Uterus (tissue), 4 donors: ENCODE measurements around the gene PRIMA1. TPM values are rescaled to one million over a fixed set of nuclear protein-coding genes. Genes with fewer than 3 reads are reported as not detected.

Experiments
- DNase-seq, 2 donors: peaks; one replicate each; pipeline ENCODE4 v3.0.0-alpha.2; 2019 to 2020
- H3K27ac ChIP-seq, 2 donors: fragments of 200-600 bp; sonication (generic); 1 replicate in 1 of 2; 2 replicates in 1 of 2; pipeline ENCODE4 v1.5.1; 2016 to 2018
- H3K27me3 ChIP-seq, 2 donors: fragments of 200-600 bp; sonication (generic); one replicate each; pipeline ENCODE4 v1.5.1; 2018 to 2019; ENCODE audit warnings: control low read depth in 1 of 2
- H3K36me3 ChIP-seq, 2 donors: fragments of 200-600 bp; sonication (generic); one replicate each; pipeline ENCODE4 v1.5.1; 2019; ENCODE audit warnings: control low read depth in 1 of 2
- H3K4me1 ChIP-seq, 2 donors: fragments of 200-600 bp; sonication (generic); one replicate each; pipeline ENCODE4 v1.5.1; 2018 to 2019; ENCODE audit warnings: control low read depth in 1 of 2
- H3K4me3 ChIP-seq, 2 donors: fragments of 200-600 bp; sonication (generic); 1 replicate in 1 of 2; 2 replicates in 1 of 2; pipeline ENCODE4 v1.5.1; 2018 to 2019; ENCODE audit warnings: mild to moderate bottlenecking in 1 of 2
- H3K9me3 ChIP-seq, 2 donors: fragments of 200-600 bp; sonication (generic); one replicate each; pipeline ENCODE4 v1.5.1; 2019; ENCODE audit warnings: control low read depth in 1 of 2
- POLR2A ChIP-seq, 2 donors: fragments of 450-650 bp; IDR thresholded peaks; one replicate each; pipeline ENCODE4 v1.6.1; 2016; ENCODE audit warnings: antibody characterized with exemption in 2 of 2, mild to moderate bottlenecking in 1 of 2, moderate library complexity in 1 of 2
- intact Hi-C: fragments of 100-400 bp; cut with DNase I; formaldehyde crosslinking; loops from one replicate; pipeline ENCODE4 v1.15.1; 2023; ENCODE audit warnings: low total_unique reads
- total RNA-seq, 4 donors: library from RNA; depleted of rRNA in 3 of 4; stranded (reverse); fragments of >200 nt in 3 of 4; gene quantifications; one replicate each; pipeline versions ENCODE4 v1.1.0 to v1.2.4, GENCODE V29; 2014 to 2023
- TF ChIP-seq, protein P1 (sequence below), 4 experiments: fragments of 200-600 bp in 2 of 4; fragments of 450-650 bp in 2 of 4; sonication (generic) in 2 of 4; IDR thresholded peaks; one replicate each; pipeline ENCODE4 v1.5.1; 2016 to 2019; ENCODE audit warnings: antibody characterized with exemption in 4 of 4, mild to moderate bottlenecking in 2 of 4, moderate library complexity in 1 of 4
- donor health status: DM: yes; HTN: yes; CAD: no.

PRIMA1 gene
- total RNA-seq, 4 donors from 2014 or later, result 0.48 to 24.5 (median 3.8) TPM

DNA sequence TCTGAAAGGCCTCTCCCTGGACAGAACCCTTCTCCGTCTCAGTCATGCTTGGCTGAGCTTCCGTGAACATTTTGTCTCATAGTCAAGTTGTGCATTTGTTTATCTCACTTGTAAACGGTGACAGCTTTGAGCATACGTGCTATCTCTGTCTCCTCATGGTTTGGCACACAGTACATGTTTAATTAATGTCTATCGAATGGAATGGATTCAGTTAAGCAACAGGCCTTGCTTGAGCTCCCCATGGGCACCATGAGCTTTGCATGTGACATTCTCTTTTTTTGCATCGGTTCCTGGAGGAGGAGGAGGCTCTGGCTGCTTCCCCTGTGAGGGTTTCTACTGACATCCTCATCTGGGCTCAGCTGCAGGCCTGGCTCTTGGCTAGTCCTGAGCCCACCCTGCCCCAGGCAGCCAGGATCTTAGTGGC, 80.0 kb downstream of the PRIMA1 start:
- no peaks in the 10 kb centered on the region for H3K36me3 ChIP-seq
- H3K27me3 ChIP-seq, result no peaks in the 10 kb centered on the region
- intact Hi-C loops, result no loop called here
- TF ChIP-seq, protein P1, sequence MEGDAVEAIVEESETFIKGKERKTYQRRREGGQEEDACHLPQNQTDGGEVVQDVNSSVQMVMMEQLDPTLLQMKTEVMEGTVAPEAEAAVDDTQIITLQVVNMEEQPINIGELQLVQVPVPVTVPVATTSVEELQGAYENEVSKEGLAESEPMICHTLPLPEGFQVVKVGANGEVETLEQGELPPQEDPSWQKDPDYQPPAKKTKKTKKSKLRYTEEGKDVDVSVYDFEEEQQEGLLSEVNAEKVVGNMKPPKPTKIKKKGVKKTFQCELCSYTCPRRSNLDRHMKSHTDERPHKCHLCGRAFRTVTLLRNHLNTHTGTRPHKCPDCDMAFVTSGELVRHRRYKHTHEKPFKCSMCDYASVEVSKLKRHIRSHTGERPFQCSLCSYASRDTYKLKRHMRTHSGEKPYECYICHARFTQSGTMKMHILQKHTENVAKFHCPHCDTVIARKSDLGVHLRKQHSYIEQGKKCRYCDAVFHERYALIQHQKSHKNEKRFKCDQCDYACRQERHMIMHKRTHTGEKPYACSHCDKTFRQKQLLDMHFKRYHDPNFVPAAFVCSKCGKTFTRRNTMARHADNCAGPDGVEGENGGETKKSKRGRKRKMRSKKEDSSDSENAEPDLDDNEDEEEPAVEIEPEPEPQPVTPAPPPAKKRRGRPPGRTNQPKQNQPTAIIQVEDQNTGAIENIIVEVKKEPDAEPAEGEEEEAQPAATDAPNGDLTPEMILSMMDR (IDR thresholded peaks at IDR 0.05), result no peak
- no peak for TF ChIP-seq POLR2A (IDR thresholded peaks at IDR 0.05)
- H3K27ac ChIP-seq, result no peak overlapping the region
- no peak for DNase-seq
- H3K9me3 ChIP-seq, result no peaks in the 10 kb centered on the region
- H3K4me1 ChIP-seq, result peaks cover 0 to 2% of the 10 kb centered on the region in 2 donors
- no peak overlapping the region for H3K4me3 ChIP-seq

DNA sequence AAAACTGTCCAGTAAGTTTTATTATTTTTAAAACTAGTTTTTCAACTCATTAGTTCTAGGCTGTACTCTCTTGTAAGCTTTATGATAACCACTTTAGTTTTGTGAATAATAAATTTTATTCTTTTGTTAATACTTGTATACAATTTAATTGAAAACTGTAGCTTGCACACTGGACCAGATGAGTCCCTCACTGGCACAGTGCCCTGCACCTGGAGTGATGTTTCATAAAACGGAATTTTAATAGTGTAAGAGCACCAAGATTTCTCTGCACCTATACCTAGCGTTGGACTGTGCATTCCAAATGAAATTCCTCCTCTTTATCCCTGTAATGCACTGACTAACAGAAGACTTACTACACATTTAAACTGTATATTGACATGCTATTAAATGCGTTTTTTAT, 80.8 kb downstream of the PRIMA1 start:
- TF ChIP-seq, protein P1 (IDR thresholded peaks at IDR 0.05), result no peak
- TF ChIP-seq POLR2A (IDR thresholded peaks at IDR 0.05), result no peak
- Histone ChIP-seq H3K4me3 (no peak overlapping the region), H3K36me3 (no peaks in the 10 kb centered on the region), H3K27me3 (no peaks in the 10 kb centered on the region), H3K4me1 (no peaks in the 10 kb centered on the region), H3K27ac (no peak overlapping the region), H3K9me3 (no peaks in the 10 kb centered on the region)
- no peak for DNase-seq
- intact Hi-C loops, result no loop called here

DNA sequence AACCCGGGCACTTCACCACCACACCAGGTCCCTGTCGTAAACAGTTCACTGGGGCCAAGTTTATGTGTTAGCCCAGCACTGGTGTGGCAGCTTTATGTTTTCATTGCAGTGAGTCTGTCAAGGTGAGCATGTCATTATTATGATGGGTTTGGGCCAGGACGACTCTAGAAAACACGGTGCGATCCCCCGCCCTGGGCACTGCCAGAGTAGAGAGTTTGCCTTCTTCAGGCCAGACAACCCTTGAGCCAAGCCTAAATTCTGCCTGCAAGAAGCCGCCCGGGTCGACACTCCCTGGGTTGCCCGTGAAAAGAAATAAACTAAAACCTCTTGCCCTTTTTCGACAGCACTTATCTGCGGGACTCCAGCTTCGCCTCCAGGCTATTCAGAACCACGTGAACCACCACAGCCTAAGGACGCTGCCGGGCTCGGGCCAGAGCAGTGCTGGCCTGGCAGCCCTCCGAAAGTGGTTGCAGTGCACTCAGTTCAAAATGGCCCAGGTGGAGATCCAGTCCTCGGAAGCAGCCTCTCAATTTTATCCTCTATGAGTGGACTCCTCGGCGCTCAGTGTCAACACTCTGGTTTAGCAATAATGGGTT, 81.8 kb downstream of the PRIMA1 start:
- intact Hi-C loops, result no loop called here
- Histone ChIP-seq H3K27ac (no peak overlapping the region), H3K36me3 (no peaks in the 10 kb centered on the region), H3K9me3 (no peaks in the 10 kb centered on the region), H3K4me1 (no peaks in the 10 kb centered on the region), H3K27me3 (no peaks in the 10 kb centered on the region), H3K4me3 (no peak overlapping the region)
- TF ChIP-seq, protein P1 (IDR thresholded peaks at IDR 0.05), result no peak
- TF ChIP-seq POLR2A (IDR thresholded peaks at IDR 0.05), result no peak
- DNase-seq, result no peak

DNA sequence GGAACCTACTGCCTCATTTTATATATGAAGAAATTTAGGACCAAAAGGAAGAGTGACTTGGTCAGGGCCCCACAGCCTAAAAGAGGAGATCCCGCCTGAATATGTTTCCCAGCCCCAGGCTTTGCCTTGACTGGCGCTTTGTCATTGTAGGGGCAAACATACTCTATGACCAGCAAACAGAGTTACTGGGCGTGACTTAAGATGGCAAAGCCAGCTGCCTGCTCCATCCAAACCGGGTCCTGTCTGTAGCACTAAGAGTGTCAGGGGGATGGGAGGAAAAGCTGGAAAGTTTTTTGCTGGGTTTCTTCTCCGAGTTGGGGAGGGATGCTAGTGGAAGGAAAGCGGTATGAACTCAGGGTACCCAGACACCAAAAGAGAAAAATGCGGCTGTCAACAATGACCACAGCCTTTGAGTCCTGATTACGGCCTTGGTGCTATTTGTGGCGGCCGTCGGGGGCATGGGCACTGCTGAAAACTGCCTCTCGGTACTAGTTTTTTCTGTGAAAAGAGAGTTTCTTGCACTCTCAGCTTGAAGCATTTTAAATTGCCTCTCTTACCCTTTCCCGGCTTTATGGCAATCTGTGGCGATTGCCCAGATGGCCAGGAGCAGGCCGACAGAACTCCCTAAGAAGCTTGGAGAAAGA, 82.7 kb downstream of the PRIMA1 start:
- no peak for DNase-seq
- Histone ChIP-seq H3K27me3 (no peaks in the 10 kb centered on the region), H3K4me1 (no peaks in the 10 kb centered on the region)

GRCh38 chr14:93703941-93704340, 84.3 kb downstream of the PRIMA1 start:
- intact Hi-C loops, result no loop called here
- H3K4me1 ChIP-seq, result no peaks in the 10 kb centered on the region
- DNase-seq, result no peak
- no peak overlapping the region for H3K27ac ChIP-seq
- H3K9me3 ChIP-seq, result no peaks in the 10 kb centered on the region
- TF ChIP-seq POLR2A (IDR thresholded peaks at IDR 0.05), result no peak
- TF ChIP-seq, protein P1 (IDR thresholded peaks at IDR 0.05), result no peak
- no peaks in the 10 kb centered on the region for H3K36me3 ChIP-seq
- no peaks in the 10 kb centered on the region for H3K27me3 ChIP-seq
- no peak overlapping the region for H3K4me3 ChIP-seq

More for the DNA sequence above, 82.7 kb downstream of the PRIMA1 start:
- no peak overlapping the region for H3K4me3 ChIP-seq
- TF ChIP-seq, protein P1 (IDR thresholded peaks at IDR 0.05), result no peak
- TF ChIP-seq POLR2A (IDR thresholded peaks at IDR 0.05), result no peak
- no peaks in the 10 kb centered on the region for H3K36me3 ChIP-seq
- H3K27ac ChIP-seq, result no peak overlapping the region
- H3K9me3 ChIP-seq, result no peaks in the 10 kb centered on the region
- intact Hi-C loops, result no loop called here
